Frontal cortex (tissue), 4 donors: ENCODE data around the gene GTF3A. TPM values are rescaled to one million over a fixed set of nuclear protein-coding genes. Genes with fewer than 3 reads are reported as not detected.

Source experiments
- DNase-seq, 2 donors: peaks; one replicate each; pipeline ENCODE4 v3.0.0; 2012; ENCODE audit warnings: low spot score in 2 of 2
- FAIRE-seq: peaks from 2 replicates; lab custom pipeline; 2012; peaks lifted over from hg19 to GRCh38; lab: Jason Lieb, UNC
- small RNA-seq: library from RNA; depleted of rRNA; stranded (forward); fragments of <200 nt; gene quantifications from one replicate; pipeline ENCODE3, GENCODE V24; 2014
- total RNA-seq: library from RNA; depleted of rRNA; stranded (reverse); fragments of >200 nt; gene quantifications from one replicate; pipeline ENCODE4 v1.2.3, GENCODE V29; 2014
- donor health status: control.
- donor health status: control.
- donor health status: control.

GTF3A gene
- total RNA-seq, 1 donor from 2014 or later = 94.6 TPM

- FAIRE-seq = no peak
- no peak for DNase-seq
These were observed 58.6 kb downstream of the GTF3A start for GRCh38 chr13:27482983-27483382.

GRCh38 chr13:27483421-27483820 lies 59.0 kb downstream of the GTF3A start:
- DNase-seq = no peak
- FAIRE-seq = no peak

Small RNA genes within 50 kb of the gene (small RNA-seq; reads per million reads assigned to genes)
- gene RNY1P1 = not detected

Other genes starting within 250 kb of the GTF3A start
- gene RPL21, start 173.1 kb upstream of the GTF3A start, total RNA-seq = 946 TPM
- 2.0 TPM for gene RASL11A, start 153.8 kb upstream of the GTF3A start, total RNA-seq
- gene MTIF3, start 25.9 kb downstream of the GTF3A start, total RNA-seq = 40.4 TPM
- 11.8 TPM for gene LNX2, start 195.9 kb downstream of the GTF3A start, total RNA-seq
- gene POLR1D, start 197.3 kb downstream of the GTF3A start, total RNA-seq = 55.4 TPM